ENCODE results near the gene TAF5L. TPM values are rescaled to one million over a fixed set of nuclear protein-coding genes. Genes with fewer than 3 reads are reported as not detected.

The TAF5L gene
- total and polyA plus RNA-seq, 2 experiments from 2014 or later = 5.6 to 17.6 TPM

- TF ChIP-seq ZNF462 (CRISPR knock-in tag; IDR thresholded peaks at IDR 0.05) = no peak
- no peak for TF ChIP-seq POLR2AphosphoS5 (IDR thresholded peaks at IDR 0.05; ENCODE audit: low read depth)
- no peak for TF ChIP-seq ETS1 (IDR thresholded peaks at IDR 0.05)
- TF ChIP-seq EZH2 (IDR thresholded peaks at IDR 0.05; ENCODE audit: low read depth, unreplicated experiment) = no peak
- no peak for TF ChIP-seq NANOG (IDR thresholded peaks at IDR 0.05; ENCODE audit: borderline replicate concordance)
- TF ChIP-seq CREB1 (CRISPR knock-in tag; IDR thresholded peaks at IDR 0.05; ENCODE audit: low read depth) = no peak
- no peak for TF ChIP-seq ZNF331 (CRISPR knock-in tag; IDR thresholded peaks at IDR 0.05; ENCODE audit: low read depth)
- TF ChIP-seq REST (IDR thresholded peaks at IDR 0.05; ENCODE audit: unreplicated experiment) = no peak
Measured at GRCh38 chr1:229621663-229622062, 4.3 kb downstream of the TAF5L start (continued).

Data from GM23338 (cell line).